GM18951 (cell line): Measurements from ENCODE around the gene PEX3.
"Not testable (repeated sequence)": the region's sequence is repeated elsewhere in the genome, so short reads cannot be mapped to it uniquely, and the experiment has no call there.

Source experiments
- POLR2A ChIP-seq: IDR thresholded peaks from 4 replicates; pipeline ENCODE4 v1.6.1; 2011; ENCODE audit warnings: mild to moderate bottlenecking; ENCODE audit not compliant: insufficient read length, insufficient read depth; ENCODE audit errors: extremely low read depth
- in situ Hi-C: fragments of 300-500 bp; cut with MboI; formaldehyde crosslinking; loops from one replicate; pipeline ENCODE4 v1.12.0; 2022; ENCODE audit warnings: low sequenced_read_pairs, mixed read lengths, inconsistent platforms; ENCODE audit not compliant: unreplicated experiment

The PEX3 gene

GRCh38 chr6:143427109-143427817 is 23.3 kb upstream of the PEX3 start:
- no peak for TF ChIP-seq POLR2A
- in situ Hi-C loops = loop anchor here (10.0 kb wide), 1 partner anchor 722 kb away; no protein-coding TSS in a partner anchor

GRCh38 chr6:143429970-143430369 is 20.6 kb upstream of the PEX3 start:
- in situ Hi-C loops = loop anchor here (10.0 kb wide), 1 partner anchor 725 kb away; no protein-coding TSS in a partner anchor
- TF ChIP-seq POLR2A = no peak

GRCh38 chr6:143431226-143431625 is 19.4 kb upstream of the PEX3 start:
- in situ Hi-C loops = no loop called here
- no peak for TF ChIP-seq POLR2A

- no peak for TF ChIP-seq POLR2A
- in situ Hi-C loops = no loop called here
These were observed 18.0 kb upstream of the PEX3 start for GRCh38 chr6:143432588-143432987.

- TF ChIP-seq POLR2A = no peak
- in situ Hi-C loops = no loop called here
These were observed 9.6 kb upstream of the PEX3 start for GRCh38 chr6:143441010-143441409.

- no peak for TF ChIP-seq POLR2A
These were observed 8.7 kb upstream of the PEX3 start for GRCh38 chr6:143441680-143442545.

GRCh38 chr6:143443096-143443495 is 7.5 kb upstream of the PEX3 start:
- TF ChIP-seq POLR2A = no peak
- in situ Hi-C loops = no loop called here

More at GRCh38 chr6:143441680-143442545, 8.7 kb upstream of the PEX3 start:
- in situ Hi-C loops = no loop called here

GRCh38 chr6:143447865-143448264 is 2.7 kb upstream of the PEX3 start:
- in situ Hi-C loops = not testable (repeated sequence)

- TF ChIP-seq POLR2A = no peak
- in situ Hi-C loops = no loop called here
These were observed 1.4 kb upstream of the PEX3 start for GRCh38 chr6:143449082-143449713.

GRCh38 chr6:143449714-143450452 is 722 bp upstream of the PEX3 start:
- in situ Hi-C loops = no loop called here

GRCh38 chr6:143451531-143451930 is 926 bp downstream of the PEX3 start:
- in situ Hi-C loops = no loop called here

More at GRCh38 chr6:143449714-143450452, 722 bp upstream of the PEX3 start:
- no peak for TF ChIP-seq POLR2A

GRCh38 chr6:143457563-143458359 is 7.2 kb downstream of the PEX3 start:
- in situ Hi-C loops = no loop called here
- no peak for TF ChIP-seq POLR2A

More at GRCh38 chr6:143451531-143451930, 926 bp downstream of the PEX3 start:
- TF ChIP-seq POLR2A = no peak

GRCh38 chr6:143465546-143465945 is 14.9 kb downstream of the PEX3 start:
- TF ChIP-seq POLR2A = no peak

More at GRCh38 chr6:143465546-143465945, 14.9 kb downstream of the PEX3 start:
- in situ Hi-C loops = no loop called here
